Endothelial cell of umbilical vein (primary cell): Measurements from ENCODE around the gene GAS1. TPM values are rescaled to one million over a fixed set of nuclear protein-coding genes. Genes with fewer than 3 reads are reported as not detected.

ENCODE experiments used
- BruUV-seq: library from RNA; stranded (reverse); fragments of 400-500 nt; replicated peaks from 2 replicates; lab custom pipeline; 2021; lab: Mats Ljungman, UMichigan
- CTCF ChIA-PET: fragments of 300-600, 350-600 bp; sonication (Branson Sonifier 250); formaldehyde crosslinking; loops from one replicate; lab custom pipeline; 2021; ENCODE audit warnings: antibody characterized with exemption, inconsistent platforms; lab: Charles Lee
- POLR2A ChIA-PET: fragments of 300-600, 350-600 bp; sonication (Branson Sonifier 250); formaldehyde crosslinking; loops from one replicate; lab custom pipeline; 2021; ENCODE audit warnings: antibody characterized with exemption, inconsistent platforms; lab: Charles Lee
- DNase-seq: peaks from one replicate; pipeline ENCODE4 v3.0.0-alpha.2; 2011; ENCODE audit warnings: low read depth, low spot score
- FAIRE-seq: peaks from 2 replicates; lab custom pipeline; 2011; peaks lifted over from hg19 to GRCh38; lab: Jason Lieb, UNC
- H2AFZ ChIP-seq: 2 replicates; pipeline ENCODE4 v1.6.0; 2012; ENCODE audit warnings: low read depth, low read length, control low read depth, inconsistent platforms
- H3K27ac ChIP-seq: 2 replicates; pipeline ENCODE4 v1.5.1; 2011; ENCODE audit warnings: low read depth, mild to moderate bottlenecking, control low read depth, low read length, moderate library complexity; ENCODE audit not compliant: insufficient read depth
- H3K27me3 ChIP-seq, 2 experiments: 2 replicates each; pipeline versions ENCODE4 v1.6.0 to v1.6.1; 2011; ENCODE audit warnings: low read length in 2 of 2, mixed read lengths in 1 of 2; ENCODE audit not compliant: control insufficient read depth in 2 of 2, insufficient read depth in 2 of 2
- H3K36me3 ChIP-seq, 2 experiments: 2 replicates in 1 of 2; 3 replicates in 1 of 2; pipeline ENCODE4 v1.5.1; 2011; ENCODE audit warnings: low read length in 2 of 2, mild to moderate bottlenecking in 1 of 2, moderate library complexity in 1 of 2; ENCODE audit not compliant: control insufficient read depth in 2 of 2, insufficient read depth in 2 of 2; ENCODE audit errors: extremely low read depth in 1 of 2
- H3K4me1 ChIP-seq: 3 replicates; pipeline ENCODE4 v1.5.1; 2011; ENCODE audit warnings: mild to moderate bottlenecking, low read length; ENCODE audit not compliant: control insufficient read depth, insufficient read depth; ENCODE audit errors: extremely low read depth
- H3K4me2 ChIP-seq: 2 replicates; pipeline ENCODE4 v1.6.1; 2011; ENCODE audit warnings: low read length, control low read depth, mixed read lengths; ENCODE audit not compliant: insufficient read depth
- H3K4me3 ChIP-seq, 3 experiments: fragments of 200-600 bp in 1 of 3; sonication (generic), shearing (Covaris generic) in 1 of 3; replicated peaks in 1 of 3; 2 replicates each; pipeline ENCODE4 v1.5.1; 2011 to 2016; ENCODE audit warnings: control low read depth in 3 of 3, low read length in 3 of 3, mild to moderate bottlenecking in 2 of 3, inconsistent platforms in 1 of 3, low read depth in 1 of 3, moderate library complexity in 1 of 3; ENCODE audit not compliant: insufficient read depth in 1 of 3
- H3K79me2 ChIP-seq: 2 replicates; pipeline ENCODE4 v1.6.0; 2012; ENCODE audit warnings: low read length, inconsistent platforms; ENCODE audit not compliant: control insufficient read depth, insufficient read depth
- H3K9ac ChIP-seq: replicated peaks from 2 replicates; pipeline ENCODE3; 2011; ENCODE audit warnings: low read length, control low read depth; ENCODE audit not compliant: insufficient read depth; ENCODE audit errors: extremely low read depth
- H3K9me1 ChIP-seq: replicated peaks from 3 replicates; pipeline ENCODE4 v1.6.0; 2011; ENCODE audit warnings: mild to moderate bottlenecking, low read length; ENCODE audit not compliant: control insufficient read depth, insufficient read depth; ENCODE audit errors: extremely low read depth
- H3K9me3 ChIP-seq: replicated peaks from 2 replicates; pipeline ENCODE4 v1.5.1; 2012; ENCODE audit warnings: low read length, inconsistent platforms; ENCODE audit not compliant: control insufficient read depth, insufficient read depth
- H4K20me1 ChIP-seq: replicated peaks from 2 replicates; pipeline ENCODE3; 2011; ENCODE audit warnings: mild to moderate bottlenecking, low read length; ENCODE audit not compliant: control insufficient read depth, insufficient read depth; ENCODE audit errors: extremely low read depth
- CTCF ChIP-seq, 2 donors: IDR thresholded peaks; 1 replicate in 1 of 2; 2 replicates in 1 of 2; pipeline ENCODE4 v1.5.1; 2011; ENCODE audit warnings: low read length in 2 of 2, mild to moderate bottlenecking in 2 of 2, moderate library complexity in 2 of 2, control low read depth in 1 of 2, inconsistent platforms in 1 of 2, low read depth in 1 of 2; ENCODE audit not compliant: insufficient read depth in 1 of 2; ENCODE audit errors: extremely low read depth in 1 of 2
- EZH2 ChIP-seq: IDR thresholded peaks from 2 replicates; pipeline ENCODE4 v1.6.1; 2012; ENCODE audit warnings: borderline replicate concordance, low read depth, mild to moderate bottlenecking, moderate library complexity, low read length, inconsistent platforms; ENCODE audit not compliant: severe bottlenecking
- FOS ChIP-seq: IDR thresholded peaks from 2 replicates; pipeline ENCODE4 v1.6.1; 2011; ENCODE audit warnings: mild to moderate bottlenecking, low read length, moderate library complexity, borderline replicate concordance; ENCODE audit not compliant: insufficient read depth
- GATA2 ChIP-seq: IDR thresholded peaks from 2 replicates; pipeline ENCODE4 v1.7.0; 2011; ENCODE audit warnings: low read depth, mild to moderate bottlenecking, moderate library complexity, mixed read lengths, low read length; ENCODE audit not compliant: insufficient read length, insufficient read depth
- JUN ChIP-seq: IDR thresholded peaks from 2 replicates; pipeline ENCODE4 v1.6.1; 2011; ENCODE audit warnings: borderline replicate concordance, low read depth; ENCODE audit not compliant: insufficient read length, insufficient read depth
- MAX ChIP-seq: IDR thresholded peaks from 2 replicates; pipeline ENCODE4 v1.6.1; 2011; ENCODE audit not compliant: insufficient read depth, insufficient read length
- MYC ChIP-seq: IDR thresholded peaks from one replicate; pipeline ENCODE4 v1.6.1; 2011; ENCODE audit warnings: mild to moderate bottlenecking, low read depth, low read length
- POLR2A ChIP-seq: IDR thresholded peaks from 2 replicates; pipeline ENCODE4 v1.6.1; 2012; ENCODE audit warnings: low read depth, mild to moderate bottlenecking, control low read depth, low read length
- POLR2AphosphoS5 ChIP-seq: IDR thresholded peaks from 2 replicates; pipeline ENCODE4 v1.6.1; 2012; ENCODE audit warnings: low read depth, mild to moderate bottlenecking, control low read depth, low read length, moderate library complexity; ENCODE audit not compliant: insufficient read depth
- dilution Hi-C: fragments of 300-500 bp; cut with MboI; formaldehyde crosslinking; loops from one replicate; pipeline ENCODE4 v1.15.0; 2019; ENCODE audit warnings: low sequenced_read_pairs; ENCODE audit not compliant: extremely low pct_ligation_motif_present
- intact Hi-C: fragments of 100-400 bp; cut with micrococcal nuclease; formaldehyde crosslinking; loops from one replicate; pipeline ENCODE4 v1.10.0; 2022
- polyA plus RNA-seq, 4 experiments: library from polyadenylated mRNA; depleted of rRNA in 3 of 4; stranded (reverse) in 3 of 4; unstranded in 1 of 4; fragments of >200 nt; gene quantifications; 2 replicates each; pipeline versions ENCODE4 v1.2.1 to v1.2.3, GENCODE V29; 2011 to 2012; ENCODE audit warnings: missing spikeins in 1 of 4
- total RNA-seq: library from RNA; stranded (reverse); gene quantifications from 2 replicates; pipeline ENCODE4 v1.2.3, GENCODE V29; 2021

Gene GAS1
- total and polyA plus RNA-seq, 2 donors (not counting 3 experiments of a cell fraction or from before 2014, with no cell fraction given), result 0.06 to 0.15 TPM

- no peak overlapping the region for H2AFZ ChIP-seq
- H4K20me1 ChIP-seq, result no peaks in the 10 kb centered on the region
- H3K9me1 ChIP-seq, result no peaks in the 10 kb centered on the region
- no peak overlapping the region for H3K9ac ChIP-seq
- no peak for FAIRE-seq
- ChIA-PET CTCF (no interaction called here), POLR2A (no interaction called here)
- no peaks in the 10 kb centered on the region for H3K9me3 ChIP-seq
- no peaks in the 10 kb centered on the region for H3K36me3 ChIP-seq
- H3K4me2 ChIP-seq, result no peak overlapping the region
- intact Hi-C loops, result no loop called here
- no peak for DNase-seq
- dilution Hi-C loops, result no loop called here
- no peak for TF ChIP-seq EZH2
- TF ChIP-seq MYC, result no peak
- TF ChIP-seq JUN, result no peak
- TF ChIP-seq POLR2AphosphoS5, result no peak
- no peak for TF ChIP-seq POLR2A
- TF ChIP-seq FOS, result no peak
- TF ChIP-seq GATA2, result no peak
- TF ChIP-seq CTCF (IDR thresholded peaks at IDR 0.05; ENCODE audit: extremely low read depth in 1 of 2, insufficient read depth in 1 of 2, low read depth in 1 of 2, low read length in 2 of 2), result no peak
- no peak for TF ChIP-seq MAX
- no peaks in the 10 kb centered on the region for H3K79me2 ChIP-seq
- H3K27ac ChIP-seq, result no peak overlapping the region
- H3K4me1 ChIP-seq, result no peaks in the 10 kb centered on the region
- BruUV-seq, result no TSS peak
- no peak overlapping the region for H3K4me3 ChIP-seq
- H3K27me3 ChIP-seq, result no peaks in the 10 kb centered on the region
These were observed 31.1 kb upstream of the GAS1 start for GRCh38 chr9:86978413-86978812.
